ENCODE measurements around the gene LZTS3. TPM values are rescaled to one million over a fixed set of nuclear protein-coding genes. Genes with fewer than 3 reads are reported as not detected.

Gene LZTS3
- total and polyA plus RNA-seq, 2 of the 13 experiments (the other 11 are each of a cell fraction or from before 2014, with no cell fraction given) = 10.1 to 31.3 TPM

- TF ChIP-seq ZNF281 (CRISPR knock-in tag; IDR thresholded peaks at IDR 0.05; ENCODE audit: borderline replicate concordance) = peak; percentile 87
- TF ChIP-seq ZNF383 (CRISPR knock-in tag; IDR thresholded peaks at IDR 0.05; ENCODE audit: borderline replicate concordance) = no peak
- no peak for TF ChIP-seq ZSCAN31 (CRISPR knock-in tag; IDR thresholded peaks at IDR 0.05; ENCODE audit: low read depth)
- TF ChIP-seq EP300 (IDR thresholded peaks at IDR 0.05; ENCODE audit: low read depth in 2 of 2, low read length in 2 of 2) = no peak
- no peak for TF ChIP-seq EP300 (CRISPR knock-in tag; IDR thresholded peaks at IDR 0.05; ENCODE audit: borderline replicate concordance)
- no peak for TF ChIP-seq ZNF430 (CRISPR knock-in tag; IDR thresholded peaks at IDR 0.05)
- TF ChIP-seq HOMEZ (CRISPR knock-in tag; IDR thresholded peaks at IDR 0.05; ENCODE audit: low read depth) = no peak
- TF ChIP-seq ZBTB4 (CRISPR knock-in tag; IDR thresholded peaks at IDR 0.05; ENCODE audit: borderline replicate concordance) = peak; percentile 49; the same call in 1 of the 2 replicates
- TF ChIP-seq ZNF276 (CRISPR knock-in tag; IDR thresholded peaks at IDR 0.05; ENCODE audit: low read depth) = peak; percentile 40; the same call in 1 of the 2 replicates
- TF ChIP-seq GATAD1 (CRISPR knock-in tag; IDR thresholded peaks at IDR 0.05) = no peak
- no peak for TF ChIP-seq ZNF781 (CRISPR knock-in tag; IDR thresholded peaks at IDR 0.05; ENCODE audit: borderline replicate concordance, not compliant biosample characterization)
- TF ChIP-seq ZBTB42 (CRISPR knock-in tag; IDR thresholded peaks at IDR 0.05) = no peak
- no peak for TF ChIP-seq TBL1XR1 (IDR thresholded peaks at IDR 0.05; ENCODE audit: borderline replicate concordance, low read length, partially characterized antibody)
- no peak for TF ChIP-seq MTERF4 (CRISPR knock-in tag; IDR thresholded peaks at IDR 0.05)
Measured at GRCh38 chr20:3163099-3164042, 10.0 kb downstream of the LZTS3 start (continued).
